SK-N-MC (cell line): ENCODE measurements around the gene TRMU.

Source experiments
- EZH2 ChIP-seq: fragments of 200-600 bp; sonication (generic); IDR thresholded peaks from one replicate; pipeline ENCODE4 v1.6.1; 2017; ENCODE audit warnings: antibody characterized with exemption
- FOXP2 ChIP-seq: optimal IDR thresholded peaks from 2 replicates; pipeline ENCODE3; 2011; ENCODE audit warnings: mild to moderate bottlenecking, moderate library complexity; ENCODE audit not compliant: insufficient read depth; ENCODE audit errors: extremely low read length, control extremely low read depth
- POLR2AphosphoS5 ChIP-seq: IDR thresholded peaks from 2 replicates; pipeline ENCODE4 v1.6.1; 2012; ENCODE audit warnings: mild to moderate bottlenecking, low read depth, low read length, borderline replicate concordance

- no peak for TF ChIP-seq POLR2AphosphoS5
- no peak for TF ChIP-seq EZH2
- no peak for TF ChIP-seq FOXP2
Observed at GRCh38 chr22:46361826-46362202, 26.3 kb downstream of the TRMU start.
